Upper lobe of left lung (tissue), 6 donors: Measurements from ENCODE around the gene FAM162A. TPM values are rescaled to one million over a fixed set of nuclear protein-coding genes. Genes with fewer than 3 reads are reported as not detected.

ENCODE experiments used
- ATAC-seq, 2 donors: fragments of 200-7000 bp; cut with Tn5 transposase; one replicate each; pipeline ENCODE4 v1.9.1; 2022; ENCODE audit warnings: mild to moderate bottlenecking in 2 of 2, moderate library complexity in 2 of 2; ENCODE audit not compliant: low FRiP score in 2 of 2
- DNase-seq, 2 donors: peaks; one replicate each; pipeline ENCODE4 v3.0.0-alpha.2; 2019 to 2020
- H3K27ac ChIP-seq, 4 donors: fragments of 200-600 bp; sonication (generic); one replicate each; pipeline ENCODE4 v1.5.1; 2016 to 2019
- H3K27me3 ChIP-seq, 4 donors: fragments of 200-600 bp; sonication (generic); one replicate each; pipeline ENCODE4 v1.5.1; 2017 to 2019
- H3K36me3 ChIP-seq, 4 donors: fragments of 200-600 bp; sonication (generic); one replicate each; pipeline ENCODE4 v1.5.1; 2016 to 2019
- H3K4me1 ChIP-seq, 4 donors: fragments of 200-600 bp; sonication (generic); one replicate each; pipeline ENCODE4 v1.5.1; 2018 to 2019
- H3K4me3 ChIP-seq, 4 donors: fragments of 200-600 bp; sonication (generic); one replicate each; pipeline ENCODE4 v1.5.1; 2017 to 2019; ENCODE audit warnings: mild to moderate bottlenecking in 2 of 4, moderate library complexity in 1 of 4
- H3K9me3 ChIP-seq, 4 donors: fragments of 200-600 bp; sonication (generic); one replicate each; pipeline ENCODE4 v1.5.1; 2018 to 2019
- EP300 ChIP-seq, 4 donors: sonication (generic); formaldehyde crosslinking; IDR thresholded peaks; one replicate each; pipeline ENCODE4 v1.5.1; 2017; ENCODE audit warnings: antibody characterized with exemption in 4 of 4, control low read depth in 2 of 4
- POLR2A ChIP-seq, 4 donors: fragments of 450-650 bp; IDR thresholded peaks; one replicate each; pipeline ENCODE4 v1.5.1; 2016 to 2017; ENCODE audit warnings: antibody characterized with exemption in 4 of 4, mild to moderate bottlenecking in 2 of 4
- POLR2AphosphoS5 ChIP-seq, 2 donors: sonication (generic); formaldehyde crosslinking; IDR thresholded peaks; one replicate each; pipeline ENCODE4 v1.5.1; 2017; ENCODE audit warnings: antibody characterized with exemption in 2 of 2
- WGBS, 2 donors: methylation state at CpG; one replicate each; pipeline ENCODE4 v1.1.5; 2017 to 2018; 5-methylcytosine and 5-hydroxymethylcytosine counted together
- total RNA-seq, 6 donors: library from RNA; depleted of rRNA in 4 of 6; stranded (reverse); fragments of >200 nt in 4 of 6; gene quantifications; one replicate each; pipeline versions ENCODE4 v1.1.0 to v1.2.1, GENCODE V29; 2016 to 2021
- TF ChIP-seq, protein P1 (sequence below), 6 experiments: fragments of 450-650 bp in 4 of 6; fragments of 200-600 bp in 2 of 6; sonication (generic) in 2 of 6; IDR thresholded peaks; one replicate each; pipeline ENCODE4 v1.5.1; 2016 to 2019; ENCODE audit warnings: antibody characterized with exemption in 6 of 6
- donor health status: DM: no; HTN: no; CAD: no; lungs with moderate emphysema.
- donor health status: DM: no; HTN: yes; CAD: no; lungs with severe emphysema.

FAM162A gene
- total RNA-seq, 6 donors from 2014 or later, result 4.2 to 29.0 (median 16.0) TPM

DNA sequence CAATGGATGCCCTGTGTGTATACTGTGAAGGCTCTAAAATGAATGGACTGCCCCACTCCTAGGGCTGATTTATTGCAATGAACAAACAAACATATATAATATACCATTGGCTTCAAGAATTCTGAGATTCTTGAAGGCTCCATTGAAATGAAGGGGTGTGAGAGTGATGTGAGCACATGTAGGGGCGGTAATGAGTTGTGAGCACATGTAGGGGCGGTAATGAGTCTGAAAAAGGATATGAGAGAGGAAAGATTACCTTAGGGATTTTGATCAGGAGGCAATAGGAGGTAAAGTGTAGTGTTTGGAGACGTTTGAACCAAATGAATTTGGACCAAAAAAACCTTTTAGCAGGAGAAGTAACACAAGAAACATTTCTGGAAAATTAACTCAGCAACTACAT is 3.7 kb downstream of the FAM162A start:
- H3K36me3 ChIP-seq, result no peaks in the 10 kb centered on the region
- no peak for TF ChIP-seq EP300 (IDR thresholded peaks at IDR 0.05)
- TF ChIP-seq, protein P1, sequence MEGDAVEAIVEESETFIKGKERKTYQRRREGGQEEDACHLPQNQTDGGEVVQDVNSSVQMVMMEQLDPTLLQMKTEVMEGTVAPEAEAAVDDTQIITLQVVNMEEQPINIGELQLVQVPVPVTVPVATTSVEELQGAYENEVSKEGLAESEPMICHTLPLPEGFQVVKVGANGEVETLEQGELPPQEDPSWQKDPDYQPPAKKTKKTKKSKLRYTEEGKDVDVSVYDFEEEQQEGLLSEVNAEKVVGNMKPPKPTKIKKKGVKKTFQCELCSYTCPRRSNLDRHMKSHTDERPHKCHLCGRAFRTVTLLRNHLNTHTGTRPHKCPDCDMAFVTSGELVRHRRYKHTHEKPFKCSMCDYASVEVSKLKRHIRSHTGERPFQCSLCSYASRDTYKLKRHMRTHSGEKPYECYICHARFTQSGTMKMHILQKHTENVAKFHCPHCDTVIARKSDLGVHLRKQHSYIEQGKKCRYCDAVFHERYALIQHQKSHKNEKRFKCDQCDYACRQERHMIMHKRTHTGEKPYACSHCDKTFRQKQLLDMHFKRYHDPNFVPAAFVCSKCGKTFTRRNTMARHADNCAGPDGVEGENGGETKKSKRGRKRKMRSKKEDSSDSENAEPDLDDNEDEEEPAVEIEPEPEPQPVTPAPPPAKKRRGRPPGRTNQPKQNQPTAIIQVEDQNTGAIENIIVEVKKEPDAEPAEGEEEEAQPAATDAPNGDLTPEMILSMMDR (IDR thresholded peaks at IDR 0.05), result no peak
- no peak for TF ChIP-seq POLR2AphosphoS5 (IDR thresholded peaks at IDR 0.05)
- no peak for TF ChIP-seq POLR2A (IDR thresholded peaks at IDR 0.05)
- H3K4me1 ChIP-seq, result peaks cover 1 to 15% (median 8%) of the 10 kb centered on the region in 4 donors
- DNase-seq (no peak), ATAC-seq (no peak)
- H3K9me3 ChIP-seq, result no peaks in the 10 kb centered on the region
- H3K27ac ChIP-seq, result no peak overlapping the region
- no peaks in the 10 kb centered on the region for H3K27me3 ChIP-seq
- H3K4me3 ChIP-seq, result no peak overlapping the region
- WGBS, 2 donors, result 88 to 97% methylated on average over 3 of the region's 3 CpGs

DNA sequence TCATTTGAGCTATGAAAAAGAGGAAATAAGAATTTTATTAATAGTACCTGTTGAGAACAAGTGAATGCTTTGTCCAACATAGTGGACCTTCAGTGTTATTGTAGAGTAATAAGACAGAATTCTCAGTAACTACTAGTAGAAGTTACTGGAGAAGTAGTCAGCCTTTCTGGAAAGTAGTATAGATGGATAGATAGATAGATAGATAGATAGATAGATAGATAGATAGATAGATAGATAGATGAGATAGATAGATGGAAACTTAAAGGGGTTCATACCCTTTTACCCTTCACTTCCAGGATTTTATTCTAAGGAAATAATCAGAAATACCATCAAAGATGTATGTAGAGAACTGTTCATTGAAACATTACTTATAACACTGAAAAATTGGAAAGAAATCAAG is 5.2 kb downstream of the FAM162A start:
- H3K4me1 ChIP-seq, result peaks cover 0 to 14% (median 8%) of the 10 kb centered on the region in 4 donors
- no peaks in the 10 kb centered on the region for H3K27me3 ChIP-seq
- H3K27ac ChIP-seq, result no peak overlapping the region
- TF ChIP-seq POLR2AphosphoS5 (IDR thresholded peaks at IDR 0.05) (no peak), EP300 (IDR thresholded peaks at IDR 0.05) (no peak), POLR2A (IDR thresholded peaks at IDR 0.05) (no peak)
- TF ChIP-seq, protein P1 (IDR thresholded peaks at IDR 0.05), result no peak
- no peak for ATAC-seq
- no peaks in the 10 kb centered on the region for H3K36me3 ChIP-seq
- no peak overlapping the region for H3K4me3 ChIP-seq
- no peaks in the 10 kb centered on the region for H3K9me3 ChIP-seq
- DNase-seq, result no peak

DNA sequence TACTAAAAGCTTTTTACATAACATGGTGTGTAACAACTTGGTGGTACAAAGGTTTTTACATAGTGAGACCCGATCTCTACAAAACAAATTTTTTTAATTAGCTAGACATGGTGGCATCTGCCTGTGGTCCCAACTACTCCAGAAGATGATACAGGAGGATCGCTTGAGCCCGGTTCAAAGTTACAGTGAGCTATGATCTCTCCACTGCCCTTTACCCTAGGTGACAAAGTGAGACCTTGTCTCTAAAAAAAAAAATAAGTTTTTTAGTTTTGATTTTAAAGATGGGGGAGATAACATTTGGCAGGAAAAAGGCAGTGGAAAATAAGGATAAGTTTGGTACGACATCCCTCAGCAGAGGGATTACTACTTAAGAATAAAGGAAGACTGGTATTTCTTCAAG is 5.9 kb downstream of the FAM162A start:
- TF ChIP-seq, protein P1 (IDR thresholded peaks at IDR 0.05), result no peak
- TF ChIP-seq EP300 (IDR thresholded peaks at IDR 0.05) (no peak), POLR2AphosphoS5 (IDR thresholded peaks at IDR 0.05) (no peak)
- Histone ChIP-seq H3K9me3 (no peaks in the 10 kb centered on the region), H3K36me3 (no peaks in the 10 kb centered on the region), H3K4me1 (peaks cover 0 to 7% (median 3%) of the 10 kb centered on the region in 4 donors), H3K27me3 (no peaks in the 10 kb centered on the region), H3K4me3 (no peak overlapping the region), H3K27ac (peak overlapping the region in 1 of 4 donors; percentile 51)
- DNase-seq (no peak), ATAC-seq (no peak)
- 85 to 91% methylated on average over 4 of the region's 4 CpGs for WGBS, 2 donors

DNA sequence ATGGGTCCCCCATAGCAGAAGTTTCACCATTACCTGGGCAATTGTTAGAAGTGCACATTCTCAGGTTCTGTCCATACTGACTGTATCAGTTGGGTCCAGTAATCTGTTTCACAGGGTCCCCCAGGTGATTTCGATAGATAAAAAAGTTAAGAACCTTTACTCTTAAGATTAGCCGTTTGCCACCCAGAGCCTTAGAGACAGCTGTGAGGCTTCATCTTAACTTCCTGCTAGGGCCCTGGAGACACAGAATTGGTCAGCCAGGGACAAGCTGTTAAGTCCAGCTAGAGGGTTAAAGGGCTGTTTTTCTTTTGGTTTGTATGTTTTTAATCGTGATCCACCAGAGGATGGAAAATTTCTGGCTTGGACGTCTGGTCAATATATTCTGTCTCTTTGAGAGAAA is 6.7 kb downstream of the FAM162A start:
- peak overlapping the region in 1 of 4 donors; percentile 51 for H3K27ac ChIP-seq
- no peaks in the 10 kb centered on the region for H3K27me3 ChIP-seq
- H3K4me3 ChIP-seq, result no peak overlapping the region
- no peaks in the 10 kb centered on the region for H3K36me3 ChIP-seq
- no peaks in the 10 kb centered on the region for H3K9me3 ChIP-seq
- ATAC-seq (no peak), DNase-seq (no peak)
- no peaks in the 10 kb centered on the region for H3K4me1 ChIP-seq
- 68 to 76% methylated on average over 4 of the region's 4 CpGs for WGBS, 2 donors
- no peak for TF ChIP-seq EP300 (IDR thresholded peaks at IDR 0.05)
- no peak for TF ChIP-seq POLR2A (IDR thresholded peaks at IDR 0.05)
- TF ChIP-seq, protein P1 (IDR thresholded peaks at IDR 0.05), result no peak
- TF ChIP-seq POLR2AphosphoS5 (IDR thresholded peaks at IDR 0.05), result no peak

DNA sequence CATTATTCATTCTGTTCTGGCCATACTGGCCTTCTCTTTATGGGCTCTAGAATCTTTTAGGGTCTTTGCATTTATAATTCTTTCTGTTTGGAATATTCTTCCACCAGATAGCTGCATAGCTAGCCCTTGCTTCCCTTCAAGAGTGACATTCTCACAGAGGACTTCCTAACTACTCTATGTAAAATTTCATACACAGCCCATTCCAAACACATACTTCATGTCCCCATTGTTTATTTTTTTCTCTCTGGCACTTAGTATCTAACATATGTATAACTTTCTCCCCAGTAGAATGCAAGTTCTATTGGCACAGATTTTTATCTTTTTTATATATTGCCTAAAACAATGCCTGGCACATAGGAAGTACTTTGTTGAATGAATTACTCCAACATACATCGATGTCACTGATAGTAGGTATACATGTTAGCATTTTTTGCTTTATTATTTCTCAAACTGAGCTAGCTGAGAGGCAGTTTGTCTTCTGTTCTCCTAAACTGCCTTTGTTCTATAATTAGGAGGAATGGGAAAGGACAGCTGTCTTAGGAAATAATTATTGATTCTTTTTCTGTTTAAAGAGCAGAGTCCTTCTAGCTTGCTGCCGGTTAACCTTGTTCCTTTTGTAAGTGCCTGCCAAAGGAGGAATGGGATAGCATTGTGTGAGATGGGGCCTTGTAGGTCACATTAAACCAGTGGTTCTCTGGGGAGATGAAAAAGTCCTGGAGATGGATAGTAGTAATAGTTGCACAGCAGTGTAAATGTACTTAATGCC is 7.9 kb downstream of the FAM162A start:
- no peak for TF ChIP-seq EP300 (IDR thresholded peaks at IDR 0.05)
- TF ChIP-seq, protein P1 (IDR thresholded peaks at IDR 0.05), result no peak
- no peak for TF ChIP-seq POLR2A (IDR thresholded peaks at IDR 0.05)
- no peak for TF ChIP-seq POLR2AphosphoS5 (IDR thresholded peaks at IDR 0.05)
- no peak for ATAC-seq

More for the DNA sequence above, 7.9 kb downstream of the FAM162A start:
- H3K36me3 ChIP-seq, result no peaks in the 10 kb centered on the region
- 49 to 59% methylated on average over 2 of the region's 2 CpGs for WGBS, 2 donors
- H3K27me3 ChIP-seq, result no peaks in the 10 kb centered on the region
- H3K9me3 ChIP-seq, result no peaks in the 10 kb centered on the region
- no peaks in the 10 kb centered on the region for H3K4me1 ChIP-seq
- no peak for DNase-seq
- no peak overlapping the region for H3K4me3 ChIP-seq
- peak overlapping the region in 1 of 4 donors; percentile 9 for H3K27ac ChIP-seq
